ENCODE measurements around the gene GAS5. TPM values are rescaled to one million over a fixed set of nuclear protein-coding genes. Genes with fewer than 3 reads are reported as not detected.

Gene GAS5
- total RNA-seq, 1 experiment from 2014 or later, result 112 TPM

DNA sequence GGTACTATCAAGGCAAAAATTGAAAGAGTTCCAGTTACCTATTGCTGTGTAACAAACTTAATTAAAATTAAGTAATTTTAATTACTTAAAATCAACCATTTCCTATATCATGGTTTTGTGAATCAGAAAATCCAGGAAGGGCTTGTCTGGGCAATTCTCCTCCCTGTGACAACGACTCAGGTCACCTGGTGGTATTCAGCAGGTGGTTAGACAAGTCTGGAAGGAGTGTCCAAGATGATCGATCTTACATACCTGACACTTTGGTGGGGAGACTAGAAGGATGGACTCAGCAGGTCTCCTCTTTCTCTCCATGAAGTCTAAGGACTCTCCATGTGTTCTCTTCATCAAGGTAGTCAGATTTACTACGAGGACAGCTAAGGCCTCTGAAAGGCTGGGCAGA is 26.4 kb upstream of the GAS5 start:
- no peaks in the 10 kb centered on the region for H3K79me2 ChIP-seq (ENCODE audit: low read length)
- TF ChIP-seq EZH2 (IDR thresholded peaks at IDR 0.05; ENCODE audit: low read length, unreplicated experiment) (no peak), CTCF (conservative IDR thresholded peaks at IDR 0.05; ENCODE audit: low read depth, low read length) (no peak), EZH2phosphoT487 (IDR thresholded peaks at IDR 0.05; ENCODE audit: borderline replicate concordance, low read length) (no peak)
- H3K27ac ChIP-seq (ENCODE audit: low read length), result no peak overlapping the region
- H3K36me3 ChIP-seq (ENCODE audit: low read depth, low read length), result no peaks in the 10 kb centered on the region
- H2AFZ ChIP-seq (ENCODE audit: low read length), result no peak overlapping the region
- no peaks in the 10 kb centered on the region for H4K20me1 ChIP-seq (ENCODE audit: low read length)
- CTCF ChIA-PET, result no interaction called here
- intact Hi-C loops (cut with micrococcal nuclease), result no loop called here
- H3K4me2 ChIP-seq (ENCODE audit: low read length), result no peak overlapping the region
- POLR2A ChIA-PET (ENCODE audit: unreplicated experiment), result no interaction called here
- H3K4me1 ChIP-seq (ENCODE audit: insufficient read depth, low read length), result no peaks in the 10 kb centered on the region
- no peak overlapping the region for H3K4me3 ChIP-seq (ENCODE audit: low read length)
- BruUV-seq (replicated peaks), result no TSS peak
- ATAC-seq (no peak), DNase-seq (no peak)
- H3F3A ChIP-seq (ENCODE audit: low read length, unreplicated experiment), result no peaks in the 10 kb centered on the region
- no peak overlapping the region for H3K9ac ChIP-seq (ENCODE audit: low read length)
- no peaks in the 10 kb centered on the region for H3K9me2 ChIP-seq (replicated peaks; ENCODE audit: low read length)
- no peaks in the 10 kb centered on the region for H3K27me3 ChIP-seq (ENCODE audit: low read length)
- no peaks in the 10 kb centered on the region for H3K9me3 ChIP-seq (ENCODE audit: low read length)

- no peaks in the 10 kb centered on the region for H3K9me2 ChIP-seq (replicated peaks; ENCODE audit: low read length)
- H3K27me3 ChIP-seq (ENCODE audit: low read length), result no peaks in the 10 kb centered on the region
- no peak overlapping the region for H3K4me2 ChIP-seq (ENCODE audit: low read length)
- no peak for ATAC-seq
- H3K27ac ChIP-seq (ENCODE audit: low read length), result no peak overlapping the region
- H3K79me2 ChIP-seq (ENCODE audit: low read length), result no peaks in the 10 kb centered on the region
- no peak overlapping the region for H3K9ac ChIP-seq (ENCODE audit: low read length)
- no peak overlapping the region for H2AFZ ChIP-seq (ENCODE audit: low read length)
- intact Hi-C loops (cut with micrococcal nuclease), result no loop called here
- no peak overlapping the region for H3K4me3 ChIP-seq (ENCODE audit: low read length)
- no TSS peak for BruUV-seq (replicated peaks)
- no peaks in the 10 kb centered on the region for H3F3A ChIP-seq (ENCODE audit: low read length, unreplicated experiment)
- no peaks in the 10 kb centered on the region for H4K20me1 ChIP-seq (ENCODE audit: low read length)
- H3K9me3 ChIP-seq (ENCODE audit: low read length), result no peaks in the 10 kb centered on the region
- H3K36me3 ChIP-seq (ENCODE audit: low read depth, low read length), result no peaks in the 10 kb centered on the region
- POLR2A ChIA-PET (ENCODE audit: unreplicated experiment), result no interaction called here
- CTCF ChIA-PET, result no interaction called here
- TF ChIP-seq EZH2phosphoT487 (IDR thresholded peaks at IDR 0.05; ENCODE audit: borderline replicate concordance, low read length) (no peak), CTCF (conservative IDR thresholded peaks at IDR 0.05; ENCODE audit: low read depth, low read length) (no peak), EZH2 (IDR thresholded peaks at IDR 0.05; ENCODE audit: low read length, unreplicated experiment) (no peak)
- no peak for DNase-seq
- H3K4me1 ChIP-seq (ENCODE audit: insufficient read depth, low read length), result no peaks in the 10 kb centered on the region
These were observed 25.8 kb upstream of the GAS5 start for GRCh38 chr1:173893611-173894010.

DNA sequence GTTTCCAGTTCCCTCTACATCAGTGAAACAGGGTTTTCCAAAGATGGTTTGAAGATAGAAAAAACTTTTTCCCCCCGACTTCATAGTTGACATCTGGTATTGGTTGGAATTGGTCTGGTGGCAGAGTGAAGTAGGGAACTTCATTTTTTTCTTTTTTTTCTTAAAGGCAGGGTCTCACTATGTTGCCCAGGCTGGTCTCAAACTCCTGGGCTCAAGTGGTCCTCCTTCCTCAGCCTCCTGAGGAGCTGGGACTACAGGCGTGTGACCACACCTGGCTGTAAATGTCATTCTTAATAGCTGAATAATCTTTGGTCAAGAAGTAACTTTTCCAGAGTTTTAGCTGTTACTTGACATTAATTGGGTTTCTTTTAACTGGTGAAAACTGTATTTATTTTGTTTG is 22.1 kb upstream of the GAS5 start:
- Histone ChIP-seq H3K79me2 (ENCODE audit: low read length) (no peaks in the 10 kb centered on the region), H3K27ac (ENCODE audit: low read length) (no peak overlapping the region), H3K9me2 (replicated peaks; ENCODE audit: low read length) (no peaks in the 10 kb centered on the region), H3F3A (ENCODE audit: low read length, unreplicated experiment) (no peaks in the 10 kb centered on the region), H3K36me3 (ENCODE audit: low read depth, low read length) (no peaks in the 10 kb centered on the region), H2AFZ (ENCODE audit: low read length) (no peak overlapping the region), H3K9me3 (ENCODE audit: low read length) (no peaks in the 10 kb centered on the region), H3K9ac (ENCODE audit: low read length) (no peak overlapping the region), H4K20me1 (ENCODE audit: low read length) (no peaks in the 10 kb centered on the region), H3K4me3 (ENCODE audit: low read length) (no peak overlapping the region), H3K4me2 (ENCODE audit: low read length) (no peak overlapping the region), H3K27me3 (ENCODE audit: low read length) (no peaks in the 10 kb centered on the region), H3K4me1 (ENCODE audit: insufficient read depth, low read length) (no peaks in the 10 kb centered on the region)
- no peak for ATAC-seq
- ChIA-PET POLR2A (ENCODE audit: unreplicated experiment) (no interaction called here), CTCF (no interaction called here)
- TF ChIP-seq EZH2 (IDR thresholded peaks at IDR 0.05; ENCODE audit: low read length, unreplicated experiment) (no peak), CTCF (conservative IDR thresholded peaks at IDR 0.05; ENCODE audit: low read depth, low read length) (no peak), EZH2phosphoT487 (IDR thresholded peaks at IDR 0.05; ENCODE audit: borderline replicate concordance, low read length) (no peak)
- no peak for DNase-seq
- BruUV-seq (replicated peaks), result no TSS peak
- intact Hi-C loops (cut with micrococcal nuclease), result no loop called here

Data from PC-3 (cell line).